ENCODE measurements around the gene MMRN1.

DNA sequence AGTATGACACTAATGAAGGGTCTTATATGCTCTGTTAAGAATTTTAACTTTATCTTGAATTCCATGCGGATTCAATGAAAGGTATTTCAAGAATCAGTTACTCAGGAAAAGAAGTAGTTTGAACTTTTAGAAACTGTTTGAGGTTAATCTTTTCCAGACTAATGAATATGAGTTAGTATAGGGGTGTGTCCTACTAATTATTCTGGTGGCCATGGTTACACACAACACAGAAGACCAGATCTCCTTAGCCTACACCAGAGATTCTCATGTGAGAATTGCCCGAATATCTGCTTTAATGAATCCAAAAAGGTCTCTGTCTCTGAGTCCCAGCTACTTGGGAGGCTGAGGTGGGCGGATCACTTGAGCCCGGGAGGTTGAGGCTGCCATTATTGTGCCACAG lies 100.4 kb downstream of the MMRN1 start:
- TF ChIP-seq, protein P1, sequence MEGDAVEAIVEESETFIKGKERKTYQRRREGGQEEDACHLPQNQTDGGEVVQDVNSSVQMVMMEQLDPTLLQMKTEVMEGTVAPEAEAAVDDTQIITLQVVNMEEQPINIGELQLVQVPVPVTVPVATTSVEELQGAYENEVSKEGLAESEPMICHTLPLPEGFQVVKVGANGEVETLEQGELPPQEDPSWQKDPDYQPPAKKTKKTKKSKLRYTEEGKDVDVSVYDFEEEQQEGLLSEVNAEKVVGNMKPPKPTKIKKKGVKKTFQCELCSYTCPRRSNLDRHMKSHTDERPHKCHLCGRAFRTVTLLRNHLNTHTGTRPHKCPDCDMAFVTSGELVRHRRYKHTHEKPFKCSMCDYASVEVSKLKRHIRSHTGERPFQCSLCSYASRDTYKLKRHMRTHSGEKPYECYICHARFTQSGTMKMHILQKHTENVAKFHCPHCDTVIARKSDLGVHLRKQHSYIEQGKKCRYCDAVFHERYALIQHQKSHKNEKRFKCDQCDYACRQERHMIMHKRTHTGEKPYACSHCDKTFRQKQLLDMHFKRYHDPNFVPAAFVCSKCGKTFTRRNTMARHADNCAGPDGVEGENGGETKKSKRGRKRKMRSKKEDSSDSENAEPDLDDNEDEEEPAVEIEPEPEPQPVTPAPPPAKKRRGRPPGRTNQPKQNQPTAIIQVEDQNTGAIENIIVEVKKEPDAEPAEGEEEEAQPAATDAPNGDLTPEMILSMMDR (conservative IDR thresholded peaks at IDR 0.05): no peak
- no peak for TF ChIP-seq EZH2 (IDR thresholded peaks at IDR 0.05; ENCODE audit: low read depth)

Measured in PC-9 (cell line).